Stimulated activated CD8-positive, alpha-beta memory T cell treated with anti-CD3 and anti-CD28 coated beads, Interleukin-12 subunit alpha, Interleukin-12 subunit beta, amount 100 ng/mL, for 24 hours (primary cell): ENCODE results near the gene BCS1L.
A peak's percentile ranks its signal among the peaks of the same experiment; 100 is the strongest.

Source experiments
- DNase-seq: peaks from one replicate; pipeline ENCODE4 v3.0.0-alpha.2; 2020; ENCODE audit errors: extremely low read depth

The BCS1L gene

GRCh38 chr2:218659258-218659987, at the start of gene BCS1L, which contains the start of gene ZNF142:
Gene BCS1L, plus strand, starts transcription at chr2:218659683. Its CDS starts 1,305 bp downstream, at chr2:218660988.
Gene ZNF142, minus strand, starts transcription at chr2:218659623. Its CDS starts 3,194 bp downstream, at chr2:218656429.
- DNase-seq = peak; percentile 93

GRCh38 chr2:218615868-218616315, 43.6 kb upstream of the BCS1L start:
- DNase-seq = no peak

GRCh38 chr2:218618102-218618860, 41.2 kb upstream of the BCS1L start:
- DNase-seq = no peak

GRCh38 chr2:218621007-218621406, 38.5 kb upstream of the BCS1L start:
- no peak for DNase-seq

DNA sequence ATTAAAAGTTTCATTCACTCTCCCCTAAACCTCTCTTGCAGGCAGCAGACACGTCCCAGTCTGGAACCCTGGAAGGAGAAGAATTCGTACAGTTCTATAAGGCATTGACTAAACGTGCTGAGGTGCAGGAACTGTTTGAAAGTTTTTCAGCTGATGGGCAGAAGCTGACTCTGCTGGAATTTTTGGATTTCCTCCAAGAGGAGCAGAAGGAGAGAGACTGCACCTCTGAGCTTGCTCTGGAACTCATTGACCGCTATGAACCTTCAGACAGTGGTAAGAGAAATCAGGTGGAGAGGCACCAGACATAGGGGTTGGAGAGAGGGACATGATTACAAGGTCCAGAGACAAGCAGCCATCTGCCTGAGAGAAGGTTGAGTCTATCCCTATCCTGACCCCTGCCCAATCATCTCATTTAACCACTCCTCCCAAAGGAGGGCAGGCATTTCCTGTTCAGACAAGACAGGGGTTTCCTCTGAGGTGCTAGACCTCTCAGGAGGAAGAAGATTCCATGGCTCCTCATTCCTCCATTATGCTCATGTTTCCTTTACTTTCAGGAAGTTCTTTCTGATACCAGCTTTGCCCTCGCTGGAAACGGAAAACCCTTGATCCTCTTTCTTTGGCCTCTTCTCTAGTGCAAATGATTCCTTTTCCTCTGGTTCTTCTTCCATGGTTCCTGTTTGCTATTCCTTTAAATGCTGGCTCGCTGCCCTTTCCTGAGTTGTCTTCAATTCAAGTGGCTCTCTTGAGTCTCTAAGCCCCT, 36.7 kb upstream of the BCS1L start:
- no peak for DNase-seq

DNA sequence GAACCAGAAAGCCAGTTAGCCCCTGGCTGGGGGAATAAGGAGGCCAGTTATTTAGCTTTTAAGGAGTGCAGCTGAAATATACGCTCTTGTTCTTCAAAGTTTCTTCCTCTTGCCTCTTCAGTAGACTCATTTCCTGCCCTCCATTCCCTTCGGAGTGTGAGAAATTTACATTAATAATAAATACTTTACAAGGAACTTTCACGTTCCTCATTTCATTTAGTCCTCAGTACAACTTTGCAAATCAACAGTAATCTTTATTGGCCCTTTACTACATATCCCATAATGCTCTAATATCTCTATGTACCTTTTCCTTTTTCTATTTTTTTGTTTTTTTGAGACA, 36.1 kb upstream of the BCS1L start:
- no peak for DNase-seq

DNA sequence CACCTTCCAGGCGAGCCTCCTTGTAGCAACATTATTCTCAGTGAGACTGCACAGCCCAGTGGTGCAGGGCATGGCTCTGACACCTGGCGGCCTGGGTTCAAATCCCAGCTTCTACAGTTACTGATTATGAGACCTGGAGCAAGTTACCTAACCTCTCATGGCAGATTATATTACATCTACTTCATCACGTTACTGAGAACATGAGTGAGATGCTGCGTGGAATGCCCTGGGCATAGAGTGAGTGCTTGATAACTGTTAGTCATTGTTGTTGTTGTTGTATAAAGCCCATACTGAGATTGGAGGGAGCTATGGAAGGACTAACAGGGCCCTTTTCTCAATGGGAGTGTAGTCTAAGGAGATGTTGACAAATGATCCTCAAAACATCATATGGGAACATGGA, 33.1 kb upstream of the BCS1L start:
- no peak for DNase-seq

GRCh38 chr2:218627939-218628338, 31.5 kb upstream of the BCS1L start:
- DNase-seq = no peak

- DNase-seq = no peak
These were observed 27.6 kb upstream of the BCS1L start for GRCh38 chr2:218631837-218632236.

DNA sequence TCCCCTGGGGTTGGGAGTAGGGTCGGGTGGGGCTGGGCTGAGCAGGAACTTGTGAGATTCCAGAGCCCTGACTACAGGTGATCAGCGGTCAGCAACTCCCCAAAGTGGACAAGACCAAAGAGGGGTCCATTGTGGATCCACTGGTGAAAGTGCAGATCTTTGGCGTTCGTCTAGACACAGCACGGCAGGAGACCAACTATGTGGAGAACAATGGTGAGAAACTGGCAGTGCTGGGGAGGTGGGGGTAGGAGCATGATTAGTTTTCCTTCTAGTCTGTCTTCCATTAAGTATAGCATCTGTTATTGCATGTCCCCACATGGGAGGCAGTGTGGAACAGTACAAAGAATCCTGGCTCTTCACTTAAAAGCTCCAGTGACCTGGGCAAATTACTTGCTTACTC, 23.8 kb upstream of the BCS1L start:
- DNase-seq = no peak

DNA sequence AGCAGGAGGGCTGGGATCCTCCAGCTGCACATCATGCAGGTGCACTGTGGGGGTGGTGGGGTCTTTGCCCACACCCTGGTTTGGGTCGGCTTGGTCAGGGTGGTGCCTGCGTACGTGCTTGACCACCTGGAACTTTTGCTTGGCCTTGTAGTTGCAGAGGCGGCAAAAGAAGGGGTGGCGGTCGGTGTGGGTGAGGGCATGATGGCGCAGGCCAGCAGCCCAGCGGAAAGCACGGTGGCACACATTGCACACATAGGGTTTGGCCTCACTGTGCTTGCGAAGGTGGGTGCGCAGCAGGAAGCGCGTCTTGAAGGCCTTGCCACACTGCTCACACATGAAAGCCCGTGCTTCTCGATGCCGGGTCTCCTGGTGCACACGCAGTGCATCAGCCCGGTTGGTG, 21.1 kb upstream of the BCS1L start:
- DNase-seq = no peak

GRCh38 chr2:218642121-218642656, 17.3 kb upstream of the BCS1L start:
- no peak for DNase-seq

DNA sequence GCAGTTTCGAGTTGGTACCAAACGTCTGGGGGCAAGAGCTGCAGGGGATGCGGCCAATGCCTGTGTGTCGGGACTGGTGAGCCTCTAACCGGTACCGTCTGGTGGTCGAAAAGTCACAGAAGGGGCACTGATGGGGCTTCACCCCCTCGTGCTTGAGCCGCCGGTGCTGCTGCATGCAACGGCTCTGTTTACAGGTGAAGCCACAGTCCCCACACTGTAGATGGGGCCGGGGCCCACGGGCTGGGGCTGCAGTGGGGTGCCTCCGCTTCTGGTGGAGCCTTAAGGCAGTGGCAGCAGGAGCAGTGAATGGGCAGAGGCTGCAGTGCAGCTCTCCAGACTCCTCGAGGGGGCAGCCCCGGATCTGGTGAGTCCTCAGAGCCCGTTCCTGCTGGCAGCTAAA, 16.7 kb upstream of the BCS1L start:
- DNase-seq = no peak

- no peak for DNase-seq
These were observed 15.7 kb upstream of the BCS1L start for GRCh38 chr2:218643751-218644310.

- DNase-seq = no peak
These were observed 14.8 kb upstream of the BCS1L start for GRCh38 chr2:218644721-218645120.

DNA sequence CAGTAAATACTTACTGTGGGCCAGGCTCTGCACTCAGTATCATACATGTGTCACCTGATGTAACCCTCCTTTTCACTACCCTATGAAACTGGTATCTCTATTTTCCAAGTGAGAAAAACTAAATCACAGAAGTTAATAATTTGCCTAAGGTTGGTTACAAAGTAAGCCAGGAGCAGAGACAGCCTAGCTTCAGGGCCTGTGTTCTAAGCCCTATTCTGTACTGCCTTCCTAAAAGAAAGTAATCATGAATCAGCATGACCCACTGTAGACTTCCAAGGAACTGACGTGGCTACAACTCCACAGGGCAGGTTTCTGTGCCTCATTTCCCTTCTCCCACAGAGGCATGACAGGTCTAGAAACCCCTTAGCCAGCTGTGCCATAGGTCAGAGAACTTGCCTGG, 14.4 kb upstream of the BCS1L start:
- DNase-seq = no peak

- DNase-seq = no peak
These were observed 11.2 kb upstream of the BCS1L start for GRCh38 chr2:218648088-218648786.

- DNase-seq = no peak
These were observed 10.7 kb upstream of the BCS1L start for GRCh38 chr2:218648787-218649100.

DNA sequence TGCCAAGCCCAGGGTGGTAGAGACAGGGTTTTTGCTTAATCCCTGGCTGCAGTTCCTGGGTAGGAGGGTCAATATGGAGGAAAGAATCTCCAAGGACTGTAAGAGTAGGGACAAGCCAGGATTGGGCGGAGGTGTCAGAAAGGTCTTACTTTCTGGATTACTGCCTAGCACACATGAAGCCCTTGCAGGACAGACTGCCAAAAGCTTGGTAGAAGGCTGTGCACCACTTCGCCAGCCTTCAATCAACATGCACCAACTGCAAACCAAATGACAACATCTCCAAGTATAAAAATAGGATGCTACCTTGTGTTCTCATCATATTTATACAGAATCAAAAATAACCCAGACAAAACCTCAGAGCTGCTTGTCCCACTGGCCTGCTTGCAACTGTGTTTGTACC, 3.7 kb upstream of the BCS1L start:
- no peak for DNase-seq

GRCh38 chr2:218658671-218659257, 719 bp upstream of the BCS1L start:
- DNase-seq = no peak

DNA sequence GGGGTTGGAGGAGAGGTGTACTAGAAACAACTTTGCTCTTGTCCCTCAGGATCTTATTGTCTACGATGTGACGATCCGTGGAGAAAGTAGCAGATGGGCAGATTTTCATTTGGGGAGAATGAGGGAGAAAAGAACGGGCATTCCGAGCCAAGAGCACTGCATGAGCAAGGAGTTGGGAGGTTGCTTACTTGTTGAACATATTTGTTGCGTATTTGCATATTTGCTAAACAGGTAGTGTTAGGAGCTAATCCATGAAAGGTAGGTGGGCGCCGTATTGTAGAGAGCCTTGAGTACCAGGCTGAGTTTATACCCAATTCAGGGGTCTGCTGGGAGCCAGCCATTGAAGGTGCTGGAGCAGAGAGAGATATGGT, 490 bp downstream of the BCS1L start:
- no peak for DNase-seq
